ENCODE measurements around the gene CHST5. TPM values are rescaled to one million over a fixed set of nuclear protein-coding genes. Genes with fewer than 3 reads are reported as not detected.

CHST5 gene
- 0.06 TPM for polyA plus RNA-seq (2013, experiment 1 of 2)
- 0.03 TPM for polyA plus RNA-seq (2013, experiment 2 of 2)

GRCh38 chr16:75535901-75536300 lies at the start of gene CHST5:
Gene CHST5 (minus strand): TSS chr16:75536108. CDS start chr16:75530384, 5,724 bp downstream.
- no peak within 1 kb of the TSS for H3K23ac ChIP-seq (ENCODE audit: low read length in 2 of 2)
- H2BK120ac ChIP-seq (ENCODE audit: low read depth, low read length), result no peak within 1 kb of the TSS
- 86% methylated on average over 5 of the region's 7 CpGs for WGBS
- no peak within 1 kb of the TSS for H2AK5ac ChIP-seq (ENCODE audit: low read length, severe bottlenecking)
- H4K8ac ChIP-seq (ENCODE audit: low read length), result no peak within 1 kb of the TSS
- H3K27me3 ChIP-seq (ENCODE audit: control insufficient read depth in 1 of 2, insufficient read depth in 1 of 2, low read length in 2 of 2), result peaks cover 14 to 25% of the 10 kb centered on the region in 2 experiments
- no peak within 1 kb of the TSS for H3K9ac ChIP-seq (ENCODE audit: low read length)
- H3K4ac ChIP-seq (ENCODE audit: low read depth in 1 of 2, low read length in 2 of 2), result no peak within 1 kb of the TSS
- no peaks in the 10 kb centered on the region for H3K9me3 ChIP-seq (ENCODE audit: control insufficient read depth, low read length)
- H4K91ac ChIP-seq (ENCODE audit: low read length), result no peak within 1 kb of the TSS
- no peak within 1 kb of the TSS for H3K14ac ChIP-seq (ENCODE audit: low read length in 2 of 2)
- H3K27ac ChIP-seq (ENCODE audit: low read length, poor library complexity, severe bottlenecking), result no peak within 1 kb of the TSS
- no peak within 1 kb of the TSS for H3K4me2 ChIP-seq (ENCODE audit: low read length, poor library complexity, severe bottlenecking)
- no peak within 1 kb of the TSS for H2BK5ac ChIP-seq (ENCODE audit: low read depth, low read length, poor library complexity, severe bottlenecking)
- H3K4me3 ChIP-seq (ENCODE audit: insufficient read depth in 1 of 2, low read depth in 1 of 2, low read length in 2 of 2), result no peak within 1 kb of the TSS
- no peak for DNase-seq
- H3K36me3 ChIP-seq (ENCODE audit: control insufficient read depth in 1 of 2, insufficient read depth in 2 of 2, low read depth in 1 of 2, low read length in 2 of 2), result peaks cover 0 to 3% of the 10 kb centered on the region in 2 experiments
- no peak within 1 kb of the TSS for H2AFZ ChIP-seq (ENCODE audit: low read depth, low read length)
- no peak within 1 kb of the TSS for H3K18ac ChIP-seq (ENCODE audit: low read depth in 1 of 2, low read length in 2 of 2)
- no peaks in the 10 kb centered on the region for H3K79me1 ChIP-seq (replicated peaks; ENCODE audit: low read length, poor library complexity, severe bottlenecking)
- H3K4me1 ChIP-seq (ENCODE audit: control insufficient read depth, insufficient read depth, low read depth, low read length), result peaks cover 8% of the 10 kb centered on the region
- no peak within 1 kb of the TSS for H2BK12ac ChIP-seq (ENCODE audit: low read length in 2 of 2)
- no peak within 1 kb of the TSS for H2BK15ac ChIP-seq (ENCODE audit: low read depth, poor library complexity, severe bottlenecking)

DNA sequence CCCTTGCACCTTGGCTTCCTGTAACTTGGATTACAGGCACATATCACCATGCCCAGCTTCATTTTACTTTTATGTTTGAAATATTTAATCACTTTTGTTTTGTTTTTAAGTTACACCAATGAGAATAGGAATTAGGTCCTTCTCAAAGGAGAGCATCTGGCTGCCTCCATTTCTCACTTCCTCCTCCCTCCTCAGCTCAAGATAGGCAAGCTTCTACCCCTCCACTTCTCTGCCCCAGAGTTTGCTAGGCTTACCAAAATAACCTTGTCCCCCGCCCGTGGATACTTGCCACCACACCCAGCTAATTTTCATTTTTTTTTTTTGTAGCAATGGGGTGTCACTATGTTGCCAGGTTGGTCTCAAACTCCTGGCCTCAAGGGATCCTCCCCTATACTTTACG lies 48.2 kb upstream of the CHST5 start:
- H3K79me1 ChIP-seq (replicated peaks; ENCODE audit: low read length, poor library complexity, severe bottlenecking), result peaks cover 2% of the 10 kb centered on the region
- H2AFZ ChIP-seq (ENCODE audit: low read depth, low read length), result no peak overlapping the region
- peaks cover 12 to 26% of the 10 kb centered on the region in 2 experiments for H3K36me3 ChIP-seq (ENCODE audit: control insufficient read depth in 1 of 2, insufficient read depth in 2 of 2, low read depth in 1 of 2, low read length in 2 of 2)
- no peak overlapping the region for H3K14ac ChIP-seq (ENCODE audit: low read length in 2 of 2)
- H3K23ac ChIP-seq (ENCODE audit: low read length in 2 of 2), result no peak overlapping the region
- 88% methylated on average over 3 of the region's 3 CpGs for WGBS
- H2BK5ac ChIP-seq (ENCODE audit: low read depth, low read length, poor library complexity, severe bottlenecking), result no peak overlapping the region
- no peaks in the 10 kb centered on the region for H3K4me1 ChIP-seq (ENCODE audit: control insufficient read depth, insufficient read depth, low read depth, low read length)
- H3K18ac ChIP-seq (ENCODE audit: low read depth in 1 of 2, low read length in 2 of 2), result no peak overlapping the region
- no peak overlapping the region for H4K8ac ChIP-seq (ENCODE audit: low read length)
- no peak overlapping the region for H3K27ac ChIP-seq (ENCODE audit: low read length, poor library complexity, severe bottlenecking)
- H2BK120ac ChIP-seq (ENCODE audit: low read depth, low read length), result no peak overlapping the region
- H2BK15ac ChIP-seq (ENCODE audit: low read depth, poor library complexity, severe bottlenecking), result no peak overlapping the region
- no peaks in the 10 kb centered on the region for H3K9me3 ChIP-seq (ENCODE audit: control insufficient read depth, low read length)
- no peak overlapping the region for H3K4me3 ChIP-seq (ENCODE audit: insufficient read depth in 1 of 2, low read depth in 1 of 2, low read length in 2 of 2)
- no peak for DNase-seq
- no peak overlapping the region for H3K9ac ChIP-seq (ENCODE audit: low read length)
- no peak overlapping the region for H3K4me2 ChIP-seq (ENCODE audit: low read length, poor library complexity, severe bottlenecking)
- H3K27me3 ChIP-seq (ENCODE audit: control insufficient read depth in 1 of 2, insufficient read depth in 1 of 2, low read length in 2 of 2), result no peaks in the 10 kb centered on the region
- H2AK5ac ChIP-seq (ENCODE audit: low read length, severe bottlenecking), result no peak overlapping the region
- H2BK12ac ChIP-seq (ENCODE audit: low read length in 2 of 2), result no peak overlapping the region
- no peak overlapping the region for H3K4ac ChIP-seq (ENCODE audit: low read depth in 1 of 2, low read length in 2 of 2)
- no peak overlapping the region for H4K91ac ChIP-seq (ENCODE audit: low read length)

GRCh38 chr16:75579281-75579834 lies 43.5 kb upstream of the CHST5 start:
- Histone ChIP-seq H3K4me3 (ENCODE audit: insufficient read depth in 1 of 2, low read depth in 1 of 2, low read length in 2 of 2) (no peak overlapping the region), H4K8ac (ENCODE audit: low read length) (no peak overlapping the region), H3K9me3 (ENCODE audit: control insufficient read depth, low read length) (no peaks in the 10 kb centered on the region), H2BK12ac (ENCODE audit: low read length in 2 of 2) (no peak overlapping the region), H3K27ac (ENCODE audit: low read length, poor library complexity, severe bottlenecking) (no peak overlapping the region), H3K9ac (ENCODE audit: low read length) (no peak overlapping the region), H3K23ac (ENCODE audit: low read length in 2 of 2) (no peak overlapping the region), H2AFZ (ENCODE audit: low read depth, low read length) (no peak overlapping the region), H2BK120ac (ENCODE audit: low read depth, low read length) (no peak overlapping the region), H2BK5ac (ENCODE audit: low read depth, low read length, poor library complexity, severe bottlenecking) (no peak overlapping the region), H3K27me3 (ENCODE audit: control insufficient read depth in 1 of 2, insufficient read depth in 1 of 2, low read length in 2 of 2) (no peaks in the 10 kb centered on the region), H2AK5ac (ENCODE audit: low read length, severe bottlenecking) (no peak overlapping the region), H2BK15ac (ENCODE audit: low read depth, poor library complexity, severe bottlenecking) (no peak overlapping the region), H3K14ac (ENCODE audit: low read length in 2 of 2) (no peak overlapping the region), H3K79me1 (replicated peaks; ENCODE audit: low read length, poor library complexity, severe bottlenecking) (peaks cover 18% of the 10 kb centered on the region), H3K4me2 (ENCODE audit: low read length, poor library complexity, severe bottlenecking) (no peak overlapping the region), H3K18ac (ENCODE audit: low read depth in 1 of 2, low read length in 2 of 2) (no peak overlapping the region), H3K4ac (ENCODE audit: low read depth in 1 of 2, low read length in 2 of 2) (no peak overlapping the region), H3K4me1 (ENCODE audit: control insufficient read depth, insufficient read depth, low read depth, low read length) (no peaks in the 10 kb centered on the region), H3K36me3 (ENCODE audit: control insufficient read depth in 1 of 2, insufficient read depth in 2 of 2, low read depth in 1 of 2, low read length in 2 of 2) (peaks cover 28 to 60% of the 10 kb centered on the region in 2 experiments), H4K91ac (ENCODE audit: low read length) (no peak overlapping the region)
- WGBS, result 93% methylated on average over 7 of the region's 7 CpGs
- DNase-seq, result no peak

DNA sequence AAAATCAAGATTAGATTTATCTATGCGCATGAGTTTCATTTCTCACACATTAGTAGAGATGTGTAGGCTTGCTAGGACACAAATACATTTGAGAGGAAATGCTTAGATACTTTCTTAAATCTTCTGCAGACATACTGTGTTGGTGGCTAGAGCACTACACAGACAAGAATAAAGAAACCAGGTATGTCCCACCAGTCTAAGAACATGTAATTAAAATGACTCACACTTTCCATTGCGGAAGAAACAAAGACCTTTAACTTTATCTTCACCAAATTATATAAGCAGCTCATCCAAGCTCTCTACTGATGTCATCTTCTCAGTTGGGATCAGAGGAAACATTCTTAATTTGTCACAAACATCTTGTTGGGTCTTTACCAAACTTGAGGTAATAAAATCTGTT lies 42.8 kb upstream of the CHST5 start:
- no peak overlapping the region for H3K27ac ChIP-seq (ENCODE audit: low read length, poor library complexity, severe bottlenecking)
- no peak overlapping the region for H3K18ac ChIP-seq (ENCODE audit: low read depth in 1 of 2, low read length in 2 of 2)

More for the DNA sequence above, 42.8 kb upstream of the CHST5 start:
- Histone ChIP-seq H3K4me3 (ENCODE audit: insufficient read depth in 1 of 2, low read depth in 1 of 2, low read length in 2 of 2) (no peak overlapping the region), H2AFZ (ENCODE audit: low read depth, low read length) (no peak overlapping the region), H3K9ac (ENCODE audit: low read length) (no peak overlapping the region), H2BK5ac (ENCODE audit: low read depth, low read length, poor library complexity, severe bottlenecking) (no peak overlapping the region), H3K23ac (ENCODE audit: low read length in 2 of 2) (no peak overlapping the region), H3K27me3 (ENCODE audit: control insufficient read depth in 1 of 2, insufficient read depth in 1 of 2, low read length in 2 of 2) (no peaks in the 10 kb centered on the region), H3K4ac (ENCODE audit: low read depth in 1 of 2, low read length in 2 of 2) (no peak overlapping the region), H3K79me1 (replicated peaks; ENCODE audit: low read length, poor library complexity, severe bottlenecking) (peaks cover 23% of the 10 kb centered on the region), H2BK15ac (ENCODE audit: low read depth, poor library complexity, severe bottlenecking) (no peak overlapping the region), H3K4me2 (ENCODE audit: low read length, poor library complexity, severe bottlenecking) (no peak overlapping the region), H2BK120ac (ENCODE audit: low read depth, low read length) (no peak overlapping the region), H3K4me1 (ENCODE audit: control insufficient read depth, insufficient read depth, low read depth, low read length) (no peaks in the 10 kb centered on the region), H2AK5ac (ENCODE audit: low read length, severe bottlenecking) (no peak overlapping the region), H3K36me3 (ENCODE audit: control insufficient read depth in 1 of 2, insufficient read depth in 2 of 2, low read depth in 1 of 2, low read length in 2 of 2) (peaks cover 33 to 66% of the 10 kb centered on the region in 2 experiments), H3K9me3 (ENCODE audit: control insufficient read depth, low read length) (no peaks in the 10 kb centered on the region), H4K91ac (ENCODE audit: low read length) (no peak overlapping the region), H4K8ac (ENCODE audit: low read length) (no peak overlapping the region), H3K14ac (ENCODE audit: low read length in 2 of 2) (no peak overlapping the region), H2BK12ac (ENCODE audit: low read length in 2 of 2) (no peak overlapping the region)
- 100% methylated on average over 1 of the region's 2 CpGs for WGBS
- no peak for DNase-seq

Measured in mesenchymal stem cell (in vitro differentiated cells and primary cell).